GM19351 (cell line): ENCODE results near the gene TCN2.
"Not testable (repeated sequence)": the region's sequence is repeated elsewhere in the genome, so short reads cannot be mapped to it uniquely, and the experiment has no call there.

Experiments
- ATAC-seq: cut with Tn5 transposase; IDR thresholded peaks from one replicate; pipeline ENCODE4 v1.9.1; 2021; ENCODE audit warnings: mild to moderate bottlenecking, moderate library complexity; ENCODE audit not compliant: unreplicated experiment

The TCN2 gene

GRCh38 chr22:30643055-30643875, 36.3 kb downstream of the TCN2 start:
- ATAC-seq, result no peak

- ATAC-seq, result no peak
Measured at GRCh38 chr22:30646518-30647160, 39.7 kb downstream of the TCN2 start.

DNA sequence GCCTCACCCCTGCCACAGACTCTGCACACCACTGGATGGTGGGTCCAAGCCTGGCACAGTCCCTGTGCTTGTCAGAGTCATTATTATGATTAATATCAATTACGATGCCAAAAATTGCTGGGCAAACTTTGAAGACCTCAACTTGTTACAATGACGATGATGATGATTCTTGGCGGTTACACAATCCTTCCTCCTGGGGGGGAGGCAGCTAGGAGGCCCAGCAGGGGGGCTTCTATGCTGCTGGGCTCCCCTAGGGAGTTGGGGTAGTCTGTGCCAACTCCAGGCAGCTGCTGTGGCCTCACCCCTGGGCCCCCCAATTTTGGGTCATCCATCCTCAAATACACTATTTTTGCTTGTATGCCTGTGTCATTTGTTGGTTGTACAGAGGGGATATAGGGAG, 40.6 kb downstream of the TCN2 start:
- no peak for ATAC-seq

- ATAC-seq, result no peak
Measured at GRCh38 chr22:30648825-30649224, 41.9 kb downstream of the TCN2 start.

- ATAC-seq, result no peak
Measured at GRCh38 chr22:30649430-30650007, 42.5 kb downstream of the TCN2 start.

- ATAC-seq, result no peak
Measured at GRCh38 chr22:30650508-30651116, 43.6 kb downstream of the TCN2 start.

GRCh38 chr22:30652852-30653251, 45.9 kb downstream of the TCN2 start:
- ATAC-seq, result no peak

DNA sequence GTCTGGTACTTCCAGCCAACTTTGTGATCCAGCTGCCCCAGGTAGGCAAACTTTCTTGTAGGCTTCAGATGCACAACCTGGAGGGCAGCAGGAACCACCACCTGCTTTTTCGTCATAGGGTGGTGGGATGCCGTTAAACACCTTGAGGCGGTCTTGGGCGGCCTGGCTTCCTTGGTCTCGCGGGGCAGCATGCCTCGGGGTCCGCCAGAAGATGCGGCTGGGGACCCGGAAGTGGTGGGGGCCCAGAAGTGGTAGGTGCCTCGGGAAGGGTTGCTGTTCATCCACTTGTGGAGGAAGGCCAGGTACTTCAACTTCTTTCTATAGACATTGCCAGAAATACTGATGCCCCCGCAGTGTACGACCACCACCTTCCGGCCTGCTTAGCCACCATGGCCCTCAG, 47.4 kb downstream of the TCN2 start:
- ATAC-seq, result no peak

- no peak for ATAC-seq
Measured at GRCh38 chr22:30655532-30655931, 48.6 kb downstream of the TCN2 start.

DNA sequence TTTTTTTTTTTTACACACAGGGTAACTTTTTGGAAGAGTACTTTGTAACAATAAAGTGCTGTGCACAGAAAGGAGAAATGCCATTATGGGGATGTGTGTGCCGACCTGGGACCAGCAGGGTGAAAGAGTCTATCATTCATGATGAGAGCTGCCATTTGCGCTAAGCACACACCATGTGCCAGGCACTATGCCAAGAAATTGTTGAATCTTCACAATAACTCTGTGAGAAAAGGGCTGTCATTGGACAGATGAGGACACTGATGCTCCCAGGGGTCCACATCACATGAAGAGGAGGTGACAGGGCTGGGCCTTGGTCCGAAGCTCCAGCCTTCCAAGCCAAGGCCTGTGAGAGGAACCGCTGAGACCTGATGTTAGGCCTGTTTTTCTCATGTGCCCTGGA, 55.1 kb downstream of the TCN2 start:
- ATAC-seq, result no peak

GRCh38 chr22:30664798-30665197, 57.8 kb downstream of the TCN2 start:
- no peak for ATAC-seq

DNA sequence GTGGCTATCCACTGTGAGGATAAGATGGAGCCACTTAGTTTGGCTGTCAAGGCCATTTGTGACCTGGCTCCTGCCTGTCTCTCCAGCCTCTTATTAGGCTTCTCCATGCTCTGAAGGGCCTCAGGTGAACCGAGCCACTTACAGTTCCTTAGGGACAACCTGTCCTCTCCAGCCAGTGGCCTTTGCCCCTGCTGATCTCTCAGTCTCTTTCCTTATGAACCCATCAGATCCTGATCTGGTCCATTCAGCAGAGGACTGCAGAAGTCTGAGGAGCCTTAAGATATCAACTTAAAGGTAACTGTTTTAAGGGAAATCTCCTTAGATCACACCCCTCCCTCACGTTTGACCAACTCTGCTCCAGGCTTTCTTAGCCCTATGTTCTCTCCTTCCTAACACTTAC, 58.3 kb downstream of the TCN2 start:
- ATAC-seq, result no peak

- ATAC-seq, result no peak
Measured at GRCh38 chr22:30665786-30666185, 58.8 kb downstream of the TCN2 start.

- ATAC-seq, result peak; percentile 10
Measured at GRCh38 chr22:30667107-30667493, 60.1 kb downstream of the TCN2 start.

GRCh38 chr22:30667494-30668385, 60.8 kb downstream of the TCN2 start, which contains the start of gene DUSP18:
TSS of gene DUSP18 (minus strand) at chr22:30667875. CDS start at chr22:30664003, 3,872 bp downstream.
- ATAC-seq, result peak; percentile 86

DNA sequence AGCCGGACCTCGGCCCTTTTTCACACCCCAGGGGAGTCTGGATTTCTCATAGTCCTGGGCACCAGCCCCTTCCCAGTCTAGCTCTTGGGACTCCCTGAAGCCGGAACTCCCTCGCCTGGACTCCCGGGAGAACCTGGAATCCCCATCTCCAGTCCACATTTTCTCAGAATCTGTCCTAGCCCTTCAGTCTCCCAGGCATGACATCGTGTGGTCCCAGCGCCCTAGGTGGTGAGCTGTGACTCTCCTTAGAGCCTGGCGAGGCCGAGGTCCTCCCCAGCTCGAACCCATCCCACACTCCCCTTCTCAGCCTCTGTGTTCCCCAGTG, 61.4 kb downstream of the TCN2 start:
- no peak for ATAC-seq

GRCh38 chr22:30671071-30671470, 64.1 kb downstream of the TCN2 start:
- ATAC-seq, result no peak

- no peak for ATAC-seq
Measured at GRCh38 chr22:30673136-30673535, 66.2 kb downstream of the TCN2 start.

DNA sequence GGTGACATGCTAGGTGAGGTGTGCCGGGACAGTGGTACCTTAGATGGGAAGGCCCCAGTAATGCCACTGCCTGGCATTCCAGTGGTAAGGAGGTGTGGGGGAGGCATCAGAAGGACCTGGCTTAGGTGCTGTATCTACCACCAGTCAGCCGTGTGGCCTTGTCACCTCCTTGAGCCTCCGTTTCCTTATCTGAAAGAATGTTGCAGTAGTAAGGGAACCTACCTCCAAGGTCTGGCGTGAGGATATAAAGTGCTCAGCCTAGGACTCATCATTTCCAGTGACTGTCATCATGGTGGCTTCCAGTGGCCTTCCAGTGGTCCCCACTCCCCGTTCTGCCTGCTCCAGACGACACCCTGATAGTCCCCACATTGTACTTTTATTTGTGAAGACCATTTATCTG, 67.5 kb downstream of the TCN2 start:
- no peak for ATAC-seq

DNA sequence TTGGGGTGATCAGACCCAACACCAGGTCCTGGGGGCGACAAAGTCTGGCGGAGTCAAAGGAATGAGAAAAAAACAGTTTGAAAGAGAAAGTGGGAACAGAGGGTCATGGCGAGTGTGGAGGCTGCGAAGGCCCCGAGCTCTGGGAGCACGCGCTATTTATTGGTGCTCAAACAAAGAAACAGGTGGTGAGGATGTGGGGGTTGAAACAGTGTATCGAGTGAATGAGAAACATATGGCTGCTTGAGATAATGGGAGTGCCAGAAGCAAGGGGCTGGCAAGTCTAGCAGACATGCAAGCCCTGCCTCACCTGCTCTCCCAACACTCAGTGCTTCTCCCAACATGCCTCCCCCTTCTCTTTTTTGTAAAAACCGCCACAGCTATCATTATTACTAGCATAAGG, 68.5 kb downstream of the TCN2 start:
- ATAC-seq, result no peak

- ATAC-seq, result not testable (repeated sequence)
Measured at GRCh38 chr22:30676565-30676964, 69.6 kb downstream of the TCN2 start.
